HEK293 (cell line): ENCODE measurements around the gene KLHL12.
A peak's percentile ranks its signal among the peaks of the same experiment; 100 is the strongest.

Experiments used
- HOXC10 ChIP-seq: sonication (generic); formaldehyde crosslinking; IDR thresholded peaks from 2 replicates; pipeline ENCODE4 v1.8.1; 2023; ENCODE audit warnings: mild to moderate bottlenecking, missing genetic modification reagents
- KLF17 ChIP-seq: fragments of 450-650 bp; formaldehyde crosslinking; IDR thresholded peaks from 2 replicates; pipeline ENCODE4 v1.5.1; 2016; ENCODE audit warnings: missing biosample characterization, missing genetic modification characterization
- KLF7 ChIP-seq: fragments of 450-650 bp; formaldehyde crosslinking; IDR thresholded peaks from 2 replicates; pipeline ENCODE4 v1.5.1; 2016; ENCODE audit warnings: missing biosample characterization, missing genetic modification characterization, borderline replicate concordance
- SCRT1 ChIP-seq: fragments of 450-650 bp; formaldehyde crosslinking; IDR thresholded peaks from 2 replicates; pipeline ENCODE4 v1.5.1; 2016; ENCODE audit warnings: missing biosample characterization, missing genetic modification characterization, borderline replicate concordance
- SP3 ChIP-seq: fragments of 450-650 bp; formaldehyde crosslinking; IDR thresholded peaks from 2 replicates; pipeline ENCODE4 v1.5.1; 2016; ENCODE audit warnings: missing biosample characterization, missing genetic modification characterization
- ZBTB10 ChIP-seq: fragments of 450-650 bp; formaldehyde crosslinking; IDR thresholded peaks from 2 replicates; pipeline ENCODE4 v1.5.1; 2016; ENCODE audit warnings: missing biosample characterization, missing genetic modification characterization
- ZEB2 ChIP-seq: fragments of 450-650 bp; formaldehyde crosslinking; IDR thresholded peaks from 2 replicates; pipeline ENCODE4 v1.5.1; 2016; ENCODE audit warnings: missing biosample characterization, missing genetic modification characterization
- ZNF10 ChIP-seq: fragments of 450-650 bp; formaldehyde crosslinking; IDR thresholded peaks from 2 replicates; pipeline ENCODE4 v1.5.1; 2017; ENCODE audit warnings: missing biosample characterization, missing genetic modification characterization
- ZNF114 ChIP-seq: fragments of 450-650 bp; formaldehyde crosslinking; IDR thresholded peaks from 2 replicates; pipeline ENCODE4 v1.5.0; 2017; ENCODE audit warnings: missing biosample characterization, missing genetic modification characterization
- ZNF157 ChIP-seq: fragments of 450-650 bp; formaldehyde crosslinking; IDR thresholded peaks from 2 replicates; pipeline ENCODE4 v1.5.1; 2016; ENCODE audit warnings: missing biosample characterization, missing genetic modification characterization
- ZNF19 ChIP-seq: fragments of 450-650 bp; formaldehyde crosslinking; IDR thresholded peaks from 2 replicates; pipeline ENCODE4; 2016; ENCODE audit warnings: missing biosample characterization, missing genetic modification characterization, low read depth
- ZNF24 ChIP-seq: fragments of 450-650 bp; formaldehyde crosslinking; IDR thresholded peaks from 2 replicates; pipeline ENCODE4 v1.5.1; 2016; ENCODE audit warnings: missing biosample characterization, missing genetic modification characterization
- ZNF274 ChIP-seq, 2 experiments: fragments of 200-500 bp in 1 of 2; fragments of 450-650 bp in 1 of 2; sonication (Bioruptor generic) in 1 of 2; formaldehyde crosslinking in 1 of 2; IDR thresholded peaks; 2 replicates each; pipeline versions ENCODE4 v1.5.1 to v1.6.1; 2014 to 2016; ENCODE audit warnings: borderline replicate concordance in 1 of 2, inconsistent platforms in 1 of 2, low read length in 1 of 2, missing biosample characterization in 1 of 2, missing genetic modification characterization in 1 of 2
- ZNF280C ChIP-seq: fragments of 450-650 bp; formaldehyde crosslinking; IDR thresholded peaks from 2 replicates; pipeline ENCODE4 v1.5.1; 2016; ENCODE audit warnings: missing biosample characterization, missing genetic modification characterization
- ZNF48 ChIP-seq: fragments of 450-650 bp; formaldehyde crosslinking; IDR thresholded peaks from 2 replicates; pipeline ENCODE4 v1.5.1; 2016; ENCODE audit warnings: missing biosample characterization, missing genetic modification characterization
- ZNF544 ChIP-seq: fragments of 450-650 bp; formaldehyde crosslinking; IDR thresholded peaks from 2 replicates; pipeline ENCODE4 v1.5.0; 2017; ENCODE audit warnings: missing biosample characterization, missing genetic modification characterization
- ZNF548 ChIP-seq: fragments of 450-650 bp; formaldehyde crosslinking; IDR thresholded peaks from 2 replicates; pipeline ENCODE4 v1.5.1; 2016; ENCODE audit warnings: missing biosample characterization, missing genetic modification characterization
- ZNF558 ChIP-seq: fragments of 450-650 bp; formaldehyde crosslinking; IDR thresholded peaks from 2 replicates; pipeline ENCODE4 v1.5.1; 2016; ENCODE audit warnings: missing biosample characterization, missing genetic modification characterization
- ZNF623 ChIP-seq: fragments of 450-650 bp; formaldehyde crosslinking; IDR thresholded peaks from 2 replicates; pipeline ENCODE4 v1.5.1; 2016; ENCODE audit warnings: missing biosample characterization, missing genetic modification characterization
- ZNF76 ChIP-seq: fragments of 450-650 bp; formaldehyde crosslinking; IDR thresholded peaks from 2 replicates; pipeline ENCODE4; 2016; ENCODE audit warnings: low read depth, missing biosample characterization, missing genetic modification characterization, borderline replicate concordance
- ZNF830 ChIP-seq: fragments of 450-650 bp; IDR thresholded peaks from 2 replicates; pipeline ENCODE4 v1.5.0; 2018; ENCODE audit warnings: missing biosample characterization, missing genetic modification characterization, low read depth, mild to moderate bottlenecking, moderate library complexity
- ZNF837 ChIP-seq: fragments of 450-650 bp; formaldehyde crosslinking; IDR thresholded peaks from 2 replicates; pipeline ENCODE4 v1.5.1; 2016; ENCODE audit warnings: missing biosample characterization, missing genetic modification characterization
- TF ChIP-seq, protein P1 (sequence below): fragments of 450-650 bp; formaldehyde crosslinking; IDR thresholded peaks from 2 replicates; pipeline ENCODE4; 2016; ENCODE audit warnings: missing biosample characterization, missing genetic modification characterization
- TF ChIP-seq, protein P2 (sequence below): fragments of 450-650 bp; formaldehyde crosslinking; IDR thresholded peaks from 2 replicates; pipeline ENCODE4 v1.5.1; 2016; ENCODE audit warnings: missing biosample characterization, missing genetic modification characterization, borderline replicate concordance
- TF ChIP-seq, protein P3 (sequence below): fragments of 450-650 bp; formaldehyde crosslinking; IDR thresholded peaks from 2 replicates; pipeline ENCODE4 v1.5.1; 2016; ENCODE audit warnings: missing biosample characterization, missing genetic modification characterization

The KLHL12 gene

DNA sequence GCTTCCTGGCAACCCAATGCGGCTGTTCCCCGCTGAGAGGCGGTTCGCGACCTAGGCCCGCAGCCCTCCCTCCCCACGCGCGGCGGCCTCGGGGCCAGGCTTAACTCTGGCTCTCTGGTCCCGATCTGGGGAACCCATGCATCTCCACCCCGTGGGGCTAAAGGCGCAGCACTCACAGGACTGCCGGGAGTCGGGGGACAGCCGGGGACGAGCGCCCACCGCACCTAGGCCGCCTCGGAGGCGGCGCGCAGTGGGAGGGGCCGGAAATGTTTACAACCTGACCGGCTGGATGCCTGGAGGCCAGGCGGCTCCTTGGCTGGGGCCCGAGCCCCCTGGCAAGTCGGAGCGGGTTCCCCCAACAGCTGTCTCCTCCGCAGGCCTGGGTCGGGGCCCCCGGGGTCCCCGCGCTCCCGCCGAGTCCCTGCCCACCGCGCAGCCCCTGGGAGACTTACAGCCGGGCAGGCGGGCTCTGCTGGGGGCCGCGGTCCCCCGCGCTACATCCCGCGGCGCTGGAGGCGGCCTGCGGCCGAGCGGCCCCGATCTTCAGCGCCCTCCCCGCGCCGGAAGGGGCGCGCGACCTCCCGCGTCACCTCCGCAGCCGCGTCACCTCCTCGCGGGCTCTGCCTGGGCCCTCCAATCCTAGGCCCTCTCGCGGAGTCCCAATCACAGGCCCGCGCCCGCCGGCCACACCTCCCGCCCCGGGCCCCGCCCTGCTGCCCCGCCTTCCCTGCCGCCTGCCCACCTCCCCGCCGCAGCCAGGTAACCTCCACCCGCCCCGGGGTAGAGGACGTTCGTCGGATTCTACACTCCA, 30.9 kb upstream of the KLHL12 start, which contains the start of gene ADIPOR1 (continued):
- no peak for TF ChIP-seq ZNF280C (tag by site-specific recombination)
- TF ChIP-seq ZNF10 (tag by site-specific recombination): no peak
- TF ChIP-seq ZBTB10 (tag by site-specific recombination): 0 out of 2 replicates have a peak, but pooled peaks have one; percentile 49
- no peak for TF ChIP-seq ZNF48 (tag by site-specific recombination)
- no peak for TF ChIP-seq ZNF157 (tag by site-specific recombination)
- no peak for TF ChIP-seq ZNF274 (IDR thresholded peaks at IDR 0.05; ENCODE audit: low read length)
- no peak for TF ChIP-seq ZNF274 (tag by site-specific recombination; IDR thresholded peaks at IDR 0.05; ENCODE audit: borderline replicate concordance)
- TF ChIP-seq KLF7: no peak
- no peak for TF ChIP-seq HOXC10 (CRISPR knock-in tag)
- TF ChIP-seq KLF17 (tag by site-specific recombination): no peak
- no peak for TF ChIP-seq ZNF19
- TF ChIP-seq ZNF76: no peak
- TF ChIP-seq ZEB2 (tag by site-specific recombination): no peak
- no peak for TF ChIP-seq ZNF548 (tag by site-specific recombination)
- TF ChIP-seq ZNF623 (tag by site-specific recombination): no peak
- no peak for TF ChIP-seq ZNF837 (tag by site-specific recombination)
- TF ChIP-seq ZNF830: no peak
- TF ChIP-seq ZNF24: no peak
- TF ChIP-seq ZNF544 (tag by site-specific recombination): no peak
- TF ChIP-seq, protein P1, sequence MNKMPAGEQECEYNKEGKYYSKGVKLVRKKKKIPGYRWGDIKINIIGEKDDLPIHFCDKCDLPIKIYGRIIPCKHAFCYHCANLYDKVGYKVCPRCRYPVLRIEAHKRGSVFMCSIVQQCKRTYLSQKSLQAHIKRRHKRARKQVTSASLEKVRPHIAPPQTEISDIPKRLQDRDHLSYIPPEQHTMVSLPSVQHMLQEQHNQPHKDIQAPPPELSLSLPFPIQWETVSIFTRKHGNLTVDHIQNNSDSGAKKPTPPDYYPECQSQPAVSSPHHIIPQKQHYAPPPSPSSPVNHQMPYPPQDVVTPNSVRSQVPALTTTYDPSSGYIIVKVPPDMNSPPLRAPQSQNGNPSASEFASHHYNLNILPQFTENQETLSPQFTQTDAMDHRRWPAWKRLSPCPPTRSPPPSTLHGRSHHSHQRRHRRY (tag by site-specific recombination): no peak
- TF ChIP-seq SCRT1 (tag by site-specific recombination): no peak
- TF ChIP-seq, protein P2, sequence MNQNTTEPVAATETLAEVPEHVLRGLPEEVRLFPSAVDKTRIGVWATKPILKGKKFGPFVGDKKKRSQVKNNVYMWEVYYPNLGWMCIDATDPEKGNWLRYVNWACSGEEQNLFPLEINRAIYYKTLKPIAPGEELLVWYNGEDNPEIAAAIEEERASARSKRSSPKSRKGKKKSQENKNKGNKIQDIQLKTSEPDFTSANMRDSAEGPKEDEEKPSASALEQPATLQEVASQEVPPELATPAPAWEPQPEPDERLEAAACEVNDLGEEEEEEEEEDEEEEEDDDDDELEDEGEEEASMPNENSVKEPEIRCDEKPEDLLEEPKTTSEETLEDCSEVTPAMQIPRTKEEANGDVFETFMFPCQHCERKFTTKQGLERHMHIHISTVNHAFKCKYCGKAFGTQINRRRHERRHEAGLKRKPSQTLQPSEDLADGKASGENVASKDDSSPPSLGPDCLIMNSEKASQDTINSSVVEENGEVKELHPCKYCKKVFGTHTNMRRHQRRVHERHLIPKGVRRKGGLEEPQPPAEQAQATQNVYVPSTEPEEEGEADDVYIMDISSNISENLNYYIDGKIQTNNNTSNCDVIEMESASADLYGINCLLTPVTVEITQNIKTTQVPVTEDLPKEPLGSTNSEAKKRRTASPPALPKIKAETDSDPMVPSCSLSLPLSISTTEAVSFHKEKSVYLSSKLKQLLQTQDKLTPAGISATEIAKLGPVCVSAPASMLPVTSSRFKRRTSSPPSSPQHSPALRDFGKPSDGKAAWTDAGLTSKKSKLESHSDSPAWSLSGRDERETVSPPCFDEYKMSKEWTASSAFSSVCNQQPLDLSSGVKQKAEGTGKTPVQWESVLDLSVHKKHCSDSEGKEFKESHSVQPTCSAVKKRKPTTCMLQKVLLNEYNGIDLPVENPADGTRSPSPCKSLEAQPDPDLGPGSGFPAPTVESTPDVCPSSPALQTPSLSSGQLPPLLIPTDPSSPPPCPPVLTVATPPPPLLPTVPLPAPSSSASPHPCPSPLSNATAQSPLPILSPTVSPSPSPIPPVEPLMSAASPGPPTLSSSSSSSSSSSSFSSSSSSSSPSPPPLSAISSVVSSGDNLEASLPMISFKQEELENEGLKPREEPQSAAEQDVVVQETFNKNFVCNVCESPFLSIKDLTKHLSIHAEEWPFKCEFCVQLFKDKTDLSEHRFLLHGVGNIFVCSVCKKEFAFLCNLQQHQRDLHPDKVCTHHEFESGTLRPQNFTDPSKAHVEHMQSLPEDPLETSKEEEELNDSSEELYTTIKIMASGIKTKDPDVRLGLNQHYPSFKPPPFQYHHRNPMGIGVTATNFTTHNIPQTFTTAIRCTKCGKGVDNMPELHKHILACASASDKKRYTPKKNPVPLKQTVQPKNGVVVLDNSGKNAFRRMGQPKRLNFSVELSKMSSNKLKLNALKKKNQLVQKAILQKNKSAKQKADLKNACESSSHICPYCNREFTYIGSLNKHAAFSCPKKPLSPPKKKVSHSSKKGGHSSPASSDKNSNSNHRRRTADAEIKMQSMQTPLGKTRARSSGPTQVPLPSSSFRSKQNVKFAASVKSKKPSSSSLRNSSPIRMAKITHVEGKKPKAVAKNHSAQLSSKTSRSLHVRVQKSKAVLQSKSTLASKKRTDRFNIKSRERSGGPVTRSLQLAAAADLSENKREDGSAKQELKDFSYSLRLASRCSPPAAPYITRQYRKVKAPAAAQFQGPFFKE: no peak
- peak; percentile 81 for TF ChIP-seq SP3 (tag by site-specific recombination)
- no peak for TF ChIP-seq ZNF558
- TF ChIP-seq, protein P3, sequence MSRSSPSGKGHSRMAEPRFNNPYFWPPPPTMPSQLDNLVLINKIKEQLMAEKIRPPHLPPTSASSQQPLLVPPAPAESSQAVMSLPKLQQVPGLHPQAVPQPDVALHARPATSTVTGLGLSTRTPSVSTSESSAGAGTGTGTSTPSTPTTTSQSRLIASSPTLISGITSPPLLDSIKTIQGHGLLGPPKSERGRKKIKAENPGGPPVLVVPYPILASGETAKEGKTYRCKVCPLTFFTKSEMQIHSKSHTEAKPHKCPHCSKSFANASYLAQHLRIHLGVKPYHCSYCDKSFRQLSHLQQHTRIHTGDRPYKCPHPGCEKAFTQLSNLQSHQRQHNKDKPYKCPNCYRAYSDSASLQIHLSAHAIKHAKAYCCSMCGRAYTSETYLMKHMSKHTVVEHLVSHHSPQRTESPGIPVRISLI (tag by site-specific recombination): no peak
- no peak for TF ChIP-seq ZNF114 (tag by site-specific recombination)
